Activated CD4-positive, alpha-beta T cell treated with anti-CD3 and anti-CD28 coated beads, Interleukin-2, amount 10 ng/mL, durations not matched to agents 7 days and 5 days (primary cell): Measurements from ENCODE around the gene ZMYND15. TPM values are rescaled to one million over a fixed set of nuclear protein-coding genes. Genes with fewer than 3 reads are reported as not detected.
A peak's percentile ranks its signal among the peaks of the same experiment; 100 is the strongest.

ENCODE experiments used
- CTCF ChIA-PET: fragments of 350-600 bp; sonication (Branson Sonifier 250); formaldehyde crosslinking; loops from one replicate; lab custom pipeline; 2021; ENCODE audit warnings: antibody characterized with exemption; lab: Charles Lee
- POLR2A ChIA-PET: fragments of 350-600 bp; sonication (Branson Sonifier 250); formaldehyde crosslinking; loops from one replicate; lab custom pipeline; 2021; ENCODE audit warnings: antibody characterized with exemption; lab: Charles Lee
- DNase-seq: peaks from one replicate; pipeline ENCODE4 v3.0.0-alpha.2; 2020
- H3K27ac Mint-ChIP-seq: one replicate; pipeline ENCODE4 v1.8.0; 2021; ENCODE audit warnings: mild to moderate bottlenecking, moderate library complexity, mixed read lengths
- H3K27me3 Mint-ChIP-seq: one replicate; pipeline ENCODE4 v1.8.0; 2021; ENCODE audit warnings: mixed read lengths
- H3K36me3 Mint-ChIP-seq: one replicate; pipeline ENCODE4 v1.8.0; 2021; ENCODE audit warnings: low read depth, mixed read lengths
- H3K4me1 Mint-ChIP-seq: one replicate; pipeline ENCODE4 v1.8.0; 2021; ENCODE audit warnings: mixed read lengths
- H3K4me3 Mint-ChIP-seq: one replicate; pipeline ENCODE4 v1.8.0; 2021; ENCODE audit warnings: mild to moderate bottlenecking, moderate library complexity, mixed read lengths
- H3K9me3 Mint-ChIP-seq: one replicate; pipeline ENCODE4 v1.8.0; 2021; ENCODE audit warnings: mixed read lengths
- total RNA-seq, 2 experiments: library from RNA; stranded (reverse); gene quantifications; one replicate each; pipeline ENCODE4 v1.2.3, GENCODE V29; 2021

ZMYND15 gene
- total RNA-seq, 2 experiments from 2014 or later = 0.07 TPM; not detected in 1

GRCh38 chr17:4777969-4778760 lies 38.5 kb downstream of the ZMYND15 start:
- peaks cover 5% of the 10 kb centered on the region for H3K4me1 Mint-ChIP-seq

GRCh38 chr17:4780325-4780955 lies 40.8 kb downstream of the ZMYND15 start:
- Mint-ChIP-seq H3K4me1 (peaks cover 11% of the 10 kb centered on the region), H3K27me3 (peaks cover 46% of the 10 kb centered on the region), H3K36me3 (no peaks in the 10 kb centered on the region), H3K4me3 (no peak overlapping the region), H3K9me3 (no peaks in the 10 kb centered on the region), H3K27ac (no peak overlapping the region)
- CTCF ChIA-PET = interaction anchor here (1.7 to 1.9 kb wide), 2 partner anchors 10 to 101 kb away, joined by 4 to 16 read pairs; no protein-coding TSS in a partner anchor
- POLR2A ChIA-PET = no interaction called here
- DNase-seq = no peak

More at GRCh38 chr17:4777969-4778760, 38.5 kb downstream of the ZMYND15 start:
- ChIA-PET POLR2A (no interaction called here), CTCF (no interaction called here)
- no peaks in the 10 kb centered on the region for H3K36me3 Mint-ChIP-seq
- DNase-seq = no peak
- H3K27me3 Mint-ChIP-seq = peaks cover 28% of the 10 kb centered on the region
- H3K27ac Mint-ChIP-seq = no peak overlapping the region
- H3K9me3 Mint-ChIP-seq = no peaks in the 10 kb centered on the region
- no peak overlapping the region for H3K4me3 Mint-ChIP-seq

- H3K36me3 Mint-ChIP-seq = no peaks in the 10 kb centered on the region
- H3K27ac Mint-ChIP-seq = no peak overlapping the region
- H3K27me3 Mint-ChIP-seq = peaks cover 64% of the 10 kb centered on the region
- peaks cover 25% of the 10 kb centered on the region for H3K4me1 Mint-ChIP-seq
- ChIA-PET POLR2A (no interaction called here), CTCF (interaction anchor here (0.6 to 2.0 kb wide), 3 partner anchors 9 to 217 kb away, joined by 3 to 11 read pairs (median 3); no protein-coding TSS in a partner anchor)
- H3K9me3 Mint-ChIP-seq = no peaks in the 10 kb centered on the region
- H3K4me3 Mint-ChIP-seq = no peak overlapping the region
- DNase-seq = peak; percentile 24
Measured at GRCh38 chr17:4782652-4783051, 43.0 kb downstream of the ZMYND15 start.

- H3K4me1 Mint-ChIP-seq = peaks cover 34% of the 10 kb centered on the region
- ChIA-PET POLR2A (no interaction called here), CTCF (interaction anchor here (0.6 to 2.0 kb wide), 3 partner anchors 13 to 139 kb away, joined by 3 to 7 read pairs (median 3); no protein-coding TSS in a partner anchor)
- no peak overlapping the region for H3K27ac Mint-ChIP-seq
- no peaks in the 10 kb centered on the region for H3K9me3 Mint-ChIP-seq
- no peak for DNase-seq
- H3K4me3 Mint-ChIP-seq = no peak overlapping the region
- H3K27me3 Mint-ChIP-seq = peaks cover 64% of the 10 kb centered on the region
- H3K36me3 Mint-ChIP-seq = no peaks in the 10 kb centered on the region
Measured at GRCh38 chr17:4785311-4786105, 45.9 kb downstream of the ZMYND15 start.

GRCh38 chr17:4786106-4786511 lies 46.5 kb downstream of the ZMYND15 start, which contains the start of gene VMO1:
VMO1 (minus strand) TSS chr17:4786364; CDS start chr17:4786352, 12 bp downstream.
- Mint-ChIP-seq H3K4me3 (no peak within 1 kb of the TSS), H3K27ac (no peak within 1 kb of the TSS), H3K9me3 (no peaks in the 10 kb centered on the region), H3K36me3 (no peaks in the 10 kb centered on the region), H3K27me3 (peaks cover 61% of the 10 kb centered on the region), H3K4me1 (peaks cover 38% of the 10 kb centered on the region)
- no peak for DNase-seq
- ChIA-PET POLR2A (no interaction called here), CTCF (interaction anchor here (1.4 kb wide), 1 partner anchor 54 kb away, joined by 3 read pairs; the partner anchor contains the start of gene MED11)

- no peak overlapping the region for H3K27ac Mint-ChIP-seq
- H3K36me3 Mint-ChIP-seq = no peaks in the 10 kb centered on the region
- peaks cover 61% of the 10 kb centered on the region for H3K27me3 Mint-ChIP-seq
- CTCF ChIA-PET = interaction anchor here (0.8 to 1.4 kb wide), 2 partner anchors 9 to 55 kb away, joined by 3 read pairs; partner anchors contain the start of genes MED11 and PSMB6
- H3K4me3 Mint-ChIP-seq = no peak overlapping the region
- POLR2A ChIA-PET = no interaction called here
- H3K9me3 Mint-ChIP-seq = no peaks in the 10 kb centered on the region
- DNase-seq = no peak
- peaks cover 40% of the 10 kb centered on the region for H3K4me1 Mint-ChIP-seq
Measured at GRCh38 chr17:4786516-4786915, 46.9 kb downstream of the ZMYND15 start.

GRCh38 chr17:4788159-4788806 lies 48.6 kb downstream of the ZMYND15 start:
- H3K4me3 Mint-ChIP-seq = peak overlapping the region; percentile 22
- H3K27me3 Mint-ChIP-seq = peaks cover 52% of the 10 kb centered on the region
- no peak overlapping the region for H3K27ac Mint-ChIP-seq
- POLR2A ChIA-PET = no interaction called here
- H3K36me3 Mint-ChIP-seq = no peaks in the 10 kb centered on the region
- H3K4me1 Mint-ChIP-seq = peaks cover 35% of the 10 kb centered on the region
- CTCF ChIA-PET = interaction anchor here (1.2 to 2.1 kb wide), 2 partner anchors 13 to 17 kb away, joined by 4 to 7 read pairs; partner anchors contain the start of gene TM4SF5
- DNase-seq = no peak
- no peaks in the 10 kb centered on the region for H3K9me3 Mint-ChIP-seq

GRCh38 chr17:4788807-4789700 lies 49.4 kb downstream of the ZMYND15 start, which contains the start of gene GLTPD2:
GLTPD2 (plus strand) TSS chr17:4788964; CDS start chr17:4789012, 48 bp downstream.
- ChIA-PET POLR2A (interaction anchor here (0.5 kb wide), 1 partner anchor 259 kb away, joined by 6 read pairs; no protein-coding TSS in a partner anchor), CTCF (interaction anchor here (0.6 to 2.4 kb wide), 36 partner anchors 9 to 1065 kb away, joined by 3 to 20 read pairs (median 4); partner anchors contain the start of genes ARRB2, C17orf107, CHRNE and CXCL16)
- H3K4me1 Mint-ChIP-seq = peaks cover 33% of the 10 kb centered on the region
- H3K27me3 Mint-ChIP-seq = peaks cover 47% of the 10 kb centered on the region
- no peaks in the 10 kb centered on the region for H3K36me3 Mint-ChIP-seq
- peak within 1 kb of the TSS; percentile 62 for H3K4me3 Mint-ChIP-seq
- no peaks in the 10 kb centered on the region for H3K9me3 Mint-ChIP-seq
- H3K27ac Mint-ChIP-seq = peak within 1 kb of the TSS; percentile 52
- DNase-seq = no peak

- POLR2A ChIA-PET = interaction anchor here (0.5 kb wide), 1 partner anchor 260 kb away, joined by 6 read pairs; no protein-coding TSS in a partner anchor
- Mint-ChIP-seq H3K4me1 (peaks cover 33% of the 10 kb centered on the region), H3K27ac (peak overlapping the region; percentile 52), H3K9me3 (no peaks in the 10 kb centered on the region), H3K4me3 (peak overlapping the region; percentile 62), H3K27me3 (peaks cover 42% of the 10 kb centered on the region), H3K36me3 (no peaks in the 10 kb centered on the region)
- DNase-seq = no peak
- CTCF ChIA-PET = interaction anchor here (0.6 to 2.4 kb wide), 36 partner anchors 10 to 1066 kb away, joined by 3 to 20 read pairs (median 4); partner anchors contain the start of genes ARRB2, C17orf107, CHRNE and CXCL16
Measured at GRCh38 chr17:4789701-4789950, 50.0 kb downstream of the ZMYND15 start.

- peak overlapping the region; percentile 81 for H3K4me3 Mint-ChIP-seq
- ChIA-PET CTCF (interaction anchor here (0.6 to 2.4 kb wide), 39 partner anchors 9 to 1066 kb away, joined by 3 to 20 read pairs (median 4); partner anchors contain the start of genes ARRB2, C17orf107, CHRNE and CXCL16), POLR2A (interaction anchor here (0.5 to 1.0 kb wide), 3 partner anchors 260 to 750 kb away, joined by 3 to 6 read pairs (median 3); partner anchors contain the start of genes CYB5D2 and ZZEF1)
- peaks cover 40% of the 10 kb centered on the region for H3K27me3 Mint-ChIP-seq
- H3K36me3 Mint-ChIP-seq = no peaks in the 10 kb centered on the region
- H3K9me3 Mint-ChIP-seq = no peaks in the 10 kb centered on the region
- peaks cover 33% of the 10 kb centered on the region for H3K4me1 Mint-ChIP-seq
- DNase-seq = peak; percentile 81
- peak overlapping the region; percentile 92 for H3K27ac Mint-ChIP-seq
Measured at GRCh38 chr17:4789951-4790704, 50.5 kb downstream of the ZMYND15 start.
